PC-9 (cell line): ENCODE measurements around the gene STAC. TPM values are rescaled to one million over a fixed set of nuclear protein-coding genes. Genes with fewer than 3 reads are reported as not detected.

Source experiments
- BruUV-seq: library from RNA; stranded (reverse); fragments of 400-500 nt; replicated peaks from 2 replicates; lab custom pipeline; 2021; lab: Mats Ljungman, UMichigan
- CTCF ChIA-PET: fragments of 300-600 bp; sonication (Branson Sonifier 250); formaldehyde crosslinking; loops from one replicate; lab custom pipeline; 2022; ENCODE audit warnings: antibody characterized with exemption; lab: Charles Lee
- POLR2A ChIA-PET: fragments of 300-600 bp; sonication (Branson Sonifier 250); formaldehyde crosslinking; loops from one replicate; lab custom pipeline; 2022; ENCODE audit warnings: antibody characterized with exemption; ENCODE audit not compliant: unreplicated experiment; lab: Charles Lee
- DNase-seq, 2 experiments: peaks; one replicate each; pipeline versions ENCODE4 v3.0.0 to v3.0.0-alpha.2; 2015 to 2022; ENCODE audit warnings: mixed read lengths in 1 of 2
- H2AFZ ChIP-seq: fragments of 200-600 bp; sonication (generic); 2 replicates; pipeline ENCODE4 v1.8.1; 2017; ENCODE audit warnings: antibody characterized with exemption
- H3F3A ChIP-seq: fragments of 200-600 bp; sonication (generic); 2 replicates; pipeline ENCODE4 v1.8.1; 2017; ENCODE audit warnings: antibody characterized with exemption, mild to moderate bottlenecking, low read depth; ENCODE audit not compliant: insufficient read depth
- H3K27ac ChIP-seq: fragments of 200-600 bp; sonication (generic); 2 replicates; pipeline ENCODE4 v1.6.1; 2016; ENCODE audit warnings: mixed run types
- H3K27me3 ChIP-seq: fragments of 200-600 bp; sonication (generic); 2 replicates; pipeline ENCODE4 v1.6.1; 2016; ENCODE audit warnings: low read depth, mixed run types; ENCODE audit not compliant: insufficient read depth
- H3K36me3 ChIP-seq: fragments of 200-600 bp; sonication (generic); 2 replicates; pipeline ENCODE4 v1.6.1; 2016; ENCODE audit warnings: low read depth, mixed run types
- H3K4me1 ChIP-seq: fragments of 200-600 bp; sonication (generic); replicated peaks from 2 replicates; pipeline ENCODE4 v1.6.1; 2016; ENCODE audit warnings: mixed run types; ENCODE audit not compliant: insufficient read depth
- H3K4me2 ChIP-seq: fragments of 200-600 bp; sonication (generic); 2 replicates; pipeline ENCODE4 v1.6.1; 2017; ENCODE audit warnings: mixed run types
- H3K4me3 ChIP-seq: fragments of 200-600 bp; sonication (generic); 2 replicates; pipeline ENCODE4 v1.6.1; 2016; ENCODE audit warnings: mixed run types
- H3K79me2 ChIP-seq: fragments of 200-600 bp; sonication (generic); 2 replicates; pipeline ENCODE4 v1.6.1; 2017; ENCODE audit warnings: low read depth, mixed run types
- H3K9me2 ChIP-seq: fragments of 200-600 bp; sonication (generic); 2 replicates; pipeline ENCODE4 v1.8.1; 2017; ENCODE audit warnings: mild to moderate bottlenecking; ENCODE audit not compliant: insufficient read depth
- H3K9me3 ChIP-seq: fragments of 200-600 bp; sonication (generic); 2 replicates; pipeline ENCODE4 v1.8.1; 2016; ENCODE audit warnings: low read depth; ENCODE audit not compliant: insufficient read depth
- H4K20me1 ChIP-seq: fragments of 200-600 bp; sonication (generic); 2 replicates; pipeline ENCODE4 v1.8.1; 2017; ENCODE audit not compliant: insufficient read depth
- EZH2 ChIP-seq: fragments of 200-600 bp; sonication (generic); IDR thresholded peaks from 2 replicates; pipeline ENCODE4 v1.8.0; 2017; ENCODE audit warnings: antibody characterized with exemption, low read depth
- intact Hi-C: fragments of 100-400 bp; cut with micrococcal nuclease; formaldehyde crosslinking; loops from one replicate; pipeline ENCODE4 v1.10.0; 2022; ENCODE audit not compliant: unreplicated experiment
- total RNA-seq: library from RNA; stranded (reverse); gene quantifications from 2 replicates; pipeline ENCODE4 v1.2.3, GENCODE V29; 2021
- TF ChIP-seq, protein P1 (sequence below): fragments of 200-600 bp; sonication (generic); conservative IDR thresholded peaks from 2 replicates; pipeline ENCODE4 v1.6.1; 2017; ENCODE audit warnings: mixed run types, antibody characterized with exemption, mild to moderate bottlenecking, moderate library complexity

Gene STAC
- total RNA-seq, 1 experiment from 2014 or later = 17.6 TPM

DNA sequence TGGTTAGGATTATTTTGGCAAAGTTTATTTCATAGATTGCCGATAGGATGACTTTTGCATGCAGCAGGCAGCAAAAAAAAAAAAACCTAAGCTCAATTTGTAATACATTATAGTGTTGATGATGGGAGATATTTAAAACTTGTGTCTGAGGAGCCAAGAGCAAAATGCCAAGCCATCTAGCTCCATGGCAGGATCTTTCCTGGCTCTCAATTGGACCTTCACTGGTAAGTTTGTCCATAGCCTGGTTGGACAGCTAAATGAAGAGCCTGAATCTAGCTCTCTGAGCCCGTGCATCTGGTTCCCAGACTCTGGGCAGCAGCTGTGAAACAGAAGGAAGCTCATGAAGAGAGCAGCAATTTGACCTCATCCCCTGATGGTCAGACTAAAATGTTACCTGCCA, 17.5 kb downstream of the STAC start:
- H3K36me3 ChIP-seq = no peaks in the 10 kb centered on the region
- no peaks in the 10 kb centered on the region for H4K20me1 ChIP-seq
- H3F3A ChIP-seq = no peaks in the 10 kb centered on the region
- H3K27ac ChIP-seq = no peak overlapping the region
- TF ChIP-seq, protein P1, sequence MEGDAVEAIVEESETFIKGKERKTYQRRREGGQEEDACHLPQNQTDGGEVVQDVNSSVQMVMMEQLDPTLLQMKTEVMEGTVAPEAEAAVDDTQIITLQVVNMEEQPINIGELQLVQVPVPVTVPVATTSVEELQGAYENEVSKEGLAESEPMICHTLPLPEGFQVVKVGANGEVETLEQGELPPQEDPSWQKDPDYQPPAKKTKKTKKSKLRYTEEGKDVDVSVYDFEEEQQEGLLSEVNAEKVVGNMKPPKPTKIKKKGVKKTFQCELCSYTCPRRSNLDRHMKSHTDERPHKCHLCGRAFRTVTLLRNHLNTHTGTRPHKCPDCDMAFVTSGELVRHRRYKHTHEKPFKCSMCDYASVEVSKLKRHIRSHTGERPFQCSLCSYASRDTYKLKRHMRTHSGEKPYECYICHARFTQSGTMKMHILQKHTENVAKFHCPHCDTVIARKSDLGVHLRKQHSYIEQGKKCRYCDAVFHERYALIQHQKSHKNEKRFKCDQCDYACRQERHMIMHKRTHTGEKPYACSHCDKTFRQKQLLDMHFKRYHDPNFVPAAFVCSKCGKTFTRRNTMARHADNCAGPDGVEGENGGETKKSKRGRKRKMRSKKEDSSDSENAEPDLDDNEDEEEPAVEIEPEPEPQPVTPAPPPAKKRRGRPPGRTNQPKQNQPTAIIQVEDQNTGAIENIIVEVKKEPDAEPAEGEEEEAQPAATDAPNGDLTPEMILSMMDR = no peak
- TF ChIP-seq EZH2 = no peak
- no peak overlapping the region for H3K4me2 ChIP-seq
- ChIA-PET POLR2A (no interaction called here), CTCF (interaction anchor here (0.6 kb wide), 2 partner anchors 23 to 1821 kb away, joined by 3 read pairs; no protein-coding TSS in a partner anchor)
- no peaks in the 10 kb centered on the region for H3K9me2 ChIP-seq
- H3K9me3 ChIP-seq = no peaks in the 10 kb centered on the region
- H3K4me1 ChIP-seq = no peaks in the 10 kb centered on the region
- BruUV-seq = no TSS peak
- no peaks in the 10 kb centered on the region for H3K79me2 ChIP-seq
- intact Hi-C loops = no loop called here
- H3K27me3 ChIP-seq = no peaks in the 10 kb centered on the region
- H3K4me3 ChIP-seq = no peak overlapping the region
- no peak for DNase-seq
- H2AFZ ChIP-seq = no peak overlapping the region

DNA sequence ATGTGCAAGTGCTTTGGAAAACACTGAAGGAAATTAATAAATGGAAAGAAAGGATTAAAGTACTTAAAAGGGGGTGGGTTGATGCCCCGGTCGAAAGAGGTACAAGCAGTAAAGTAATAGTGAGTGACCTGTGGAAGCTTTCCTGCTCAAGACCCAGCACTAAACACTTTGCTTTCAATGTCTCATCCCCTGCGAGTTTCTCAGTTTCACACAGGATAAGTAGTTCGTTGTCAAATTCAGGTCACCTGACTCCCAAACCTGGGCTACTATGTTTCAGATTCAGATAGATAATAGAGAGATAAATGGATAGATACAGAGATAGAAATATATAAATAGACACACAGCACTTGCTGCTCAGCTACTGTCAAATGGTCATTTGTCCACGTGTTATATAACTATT, 19.6 kb downstream of the STAC start:
- Histone ChIP-seq H3F3A (no peaks in the 10 kb centered on the region), H3K36me3 (no peaks in the 10 kb centered on the region), H3K4me2 (no peak overlapping the region), H4K20me1 (no peaks in the 10 kb centered on the region), H3K27me3 (no peaks in the 10 kb centered on the region), H2AFZ (no peak overlapping the region), H3K9me2 (no peaks in the 10 kb centered on the region), H3K4me1 (no peaks in the 10 kb centered on the region), H3K79me2 (no peaks in the 10 kb centered on the region), H3K4me3 (no peak overlapping the region), H3K9me3 (no peaks in the 10 kb centered on the region), H3K27ac (no peak overlapping the region)
- DNase-seq = no peak
- CTCF ChIA-PET = no interaction called here
- POLR2A ChIA-PET = no interaction called here
- BruUV-seq = no TSS peak
- intact Hi-C loops = no loop called here
- TF ChIP-seq EZH2 = no peak
- TF ChIP-seq, protein P1 = no peak

DNA sequence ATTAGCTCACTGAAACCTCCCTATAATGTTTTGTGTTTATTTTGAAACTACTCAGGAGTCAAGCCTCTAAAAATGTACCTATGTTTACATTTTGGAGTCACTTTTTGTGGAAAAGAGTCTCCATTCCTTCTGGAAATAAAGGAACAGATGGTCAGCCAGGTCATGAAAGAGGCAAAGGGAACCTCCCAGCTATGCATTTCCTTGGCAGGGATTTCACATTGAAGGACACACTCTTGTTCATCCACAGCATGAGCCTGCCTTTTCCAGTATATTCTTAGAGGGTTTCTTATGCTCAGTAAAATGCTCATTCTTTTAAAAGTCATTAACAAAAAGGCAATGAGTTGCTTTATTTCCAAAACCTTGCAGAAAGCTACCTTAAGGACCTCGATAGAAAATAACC, 20.8 kb downstream of the STAC start:
- Histone ChIP-seq H2AFZ (no peak overlapping the region), H3F3A (no peaks in the 10 kb centered on the region), H3K4me1 (no peaks in the 10 kb centered on the region), H3K9me3 (no peaks in the 10 kb centered on the region), H3K4me3 (no peak overlapping the region), H3K79me2 (no peaks in the 10 kb centered on the region), H3K36me3 (no peaks in the 10 kb centered on the region), H3K27me3 (no peaks in the 10 kb centered on the region), H4K20me1 (no peaks in the 10 kb centered on the region), H3K9me2 (no peaks in the 10 kb centered on the region), H3K4me2 (no peak overlapping the region), H3K27ac (no peak overlapping the region)
- intact Hi-C loops = no loop called here
- no peak for DNase-seq
- TF ChIP-seq, protein P1 = no peak
- no peak for TF ChIP-seq EZH2
- CTCF ChIA-PET = no interaction called here
- POLR2A ChIA-PET = no interaction called here
- no TSS peak for BruUV-seq
